Liver (tissue), 9 donors: ENCODE measurements around the gene EVA1C. TPM values are rescaled to one million over a fixed set of nuclear protein-coding genes. Genes with fewer than 3 reads are reported as not detected.
"Not testable (repeated sequence)": the region's sequence is repeated elsewhere in the genome, so short reads cannot be mapped to it uniquely, and the experiment has no call there.

Source experiments
- DNase-seq: peaks from one replicate; pipeline ENCODE4 v3.0.0-alpha.2; 2017; ENCODE audit warnings: low spot score
- H3K27ac ChIP-seq, 2 donors: one replicate each; pipeline ENCODE4 v1.7.0; 2013; ENCODE audit warnings: inconsistent platforms in 2 of 2, low read length in 2 of 2, control low read depth in 1 of 2, low read depth in 1 of 2, mild to moderate bottlenecking in 1 of 2
- H3K27me3 ChIP-seq, 4 donors: one replicate each; pipeline versions ENCODE4 v1.6.1 to v1.7.0; 2013; ENCODE audit warnings: low read length in 3 of 4, inconsistent platforms in 1 of 4, mild to moderate bottlenecking in 1 of 4, moderate library complexity in 1 of 4; ENCODE audit not compliant: control insufficient read depth in 4 of 4, insufficient read depth in 4 of 4
- H3K36me3 ChIP-seq, 4 donors: one replicate each; pipeline versions ENCODE4 v1.6.1 to v1.7.0; 2013; ENCODE audit warnings: low read length in 3 of 4, mild to moderate bottlenecking in 3 of 4, low read depth in 1 of 4, moderate library complexity in 1 of 4; ENCODE audit not compliant: control insufficient read depth in 4 of 4, insufficient read depth in 3 of 4
- H3K4me1 ChIP-seq, 4 donors: one replicate each; pipeline versions ENCODE4 v1.6.1 to v1.7.0; 2013; ENCODE audit warnings: low read length in 3 of 4, mild to moderate bottlenecking in 3 of 4, moderate library complexity in 1 of 4; ENCODE audit not compliant: control insufficient read depth in 4 of 4, insufficient read depth in 4 of 4
- H3K4me3 ChIP-seq, 3 donors: one replicate each; pipeline versions ENCODE4 v1.6.1 to v1.7.0; 2013; ENCODE audit warnings: low read length in 3 of 3, control low read depth in 1 of 3, low read depth in 1 of 3, mild to moderate bottlenecking in 1 of 3
- H3K9ac ChIP-seq, 2 donors: one replicate each; pipeline ENCODE4 v1.7.0; 2013; ENCODE audit warnings: low read length in 2 of 2, mild to moderate bottlenecking in 2 of 2, moderate library complexity in 2 of 2, control low read depth in 1 of 2, low read depth in 1 of 2
- H3K9me3 ChIP-seq, 4 donors: one replicate each; pipeline versions ENCODE4 v1.6.1 to v1.7.0; 2013; ENCODE audit warnings: low read length in 3 of 4; ENCODE audit not compliant: control insufficient read depth in 4 of 4
- CTCF ChIP-seq: fragments of 150-350 bp; IDR thresholded peaks from 2 replicates; pipeline ENCODE4 v1.5.1; 2017; ENCODE audit warnings: improper control_type of control experiment, low read depth, low read length; ENCODE audit not compliant: missing input control
- FOXA1 ChIP-seq: IDR thresholded peaks from 2 replicates; pipeline ENCODE4 v1.6.1; 2016; ENCODE audit warnings: antibody characterized with exemption
- FOXA2 ChIP-seq: IDR thresholded peaks from 2 replicates; pipeline ENCODE4 v1.6.1; 2016; ENCODE audit warnings: antibody characterized with exemption
- GABPA ChIP-seq, 2 donors: IDR thresholded peaks in 1 of 2; conservative IDR thresholded peaks in 1 of 2; 2 replicates each; pipeline ENCODE4 v1.6.1; 2016; ENCODE audit warnings: antibody characterized with exemption in 2 of 2, mild to moderate bottlenecking in 1 of 2, moderate library complexity in 1 of 2
- HNF4A ChIP-seq, 2 donors: conservative IDR thresholded peaks; 2 replicates each; pipeline ENCODE4 v1.6.1; 2016; ENCODE audit warnings: antibody characterized with exemption in 2 of 2, mild to moderate bottlenecking in 2 of 2
- HNF4G ChIP-seq: IDR thresholded peaks from 2 replicates; pipeline ENCODE4 v1.6.1; 2016; ENCODE audit warnings: antibody characterized with exemption
- JUND ChIP-seq, 2 donors: IDR thresholded peaks; 2 replicates each; pipeline ENCODE4 v1.6.1; 2016; ENCODE audit warnings: antibody characterized with exemption in 2 of 2
- NR2F2 ChIP-seq: IDR thresholded peaks from 2 replicates; pipeline ENCODE4 v1.6.1; 2016; ENCODE audit warnings: antibody characterized with exemption
- RXRA ChIP-seq, 2 donors: IDR thresholded peaks; 2 replicates each; pipeline ENCODE4 v1.6.1; 2017 to 2018; ENCODE audit warnings: antibody characterized with exemption in 2 of 2, mild to moderate bottlenecking in 1 of 2
- SP1 ChIP-seq: IDR thresholded peaks from 2 replicates; pipeline ENCODE4 v1.6.1; 2018; ENCODE audit warnings: antibody characterized with exemption, mild to moderate bottlenecking
- YY1 ChIP-seq: IDR thresholded peaks from 2 replicates; pipeline ENCODE4 v1.6.1; 2016; ENCODE audit warnings: antibody characterized with exemption, mild to moderate bottlenecking
- ZBTB33 ChIP-seq: IDR thresholded peaks from 2 replicates; pipeline ENCODE4 v1.6.1; 2016; ENCODE audit warnings: antibody characterized with exemption
- WGBS: extraction: QIAGEN DNeasy Blood & Tissue Kit; methylation state at CpG from one replicate; pipeline ENCODE4 v1.1.7; 2013; 5-methylcytosine and 5-hydroxymethylcytosine counted together
- polyA plus RNA-seq, 2 donors: library from polyadenylated mRNA; stranded (reverse) in 1 of 2; unstranded in 1 of 2; fragments of 200-250 nt in 1 of 2; fragments of >200 nt in 1 of 2; fragmentation: Nextera tagmentation in 1 of 2; extraction: Ambion mirVana in 1 of 2; gene quantifications; one replicate each; pipeline versions ENCODE4 v1.2.1 to v1.2.3, GENCODE V29; 2013 to 2015
- total RNA-seq, 2 donors: library from RNA; depleted of rRNA; stranded (reverse); fragments of >200 nt; gene quantifications; one replicate each; pipeline ENCODE4 v1.2.3, GENCODE V29; 2014
- TF ChIP-seq, protein P1 (sequence below): IDR thresholded peaks from 2 replicates; pipeline ENCODE4 v1.6.1; 2016; ENCODE audit warnings: antibody characterized with exemption, mild to moderate bottlenecking
- TF ChIP-seq, protein P2 (sequence below): IDR thresholded peaks from 2 replicates; pipeline ENCODE4 v1.6.1; 2016; ENCODE audit warnings: antibody characterized with exemption
- donor health status: healthy.
- donor health status: healthy.
- donor health status: healthy.
- donor health status: healthy.
- donor health status: healthy.

Gene EVA1C
- total and polyA plus RNA-seq, 4 donors, result 0.47 to 3.3 (median 2.4) TPM

- 97% methylated on average over 16 of the region's 16 CpGs for WGBS
- H3K9ac ChIP-seq, result no peak overlapping the region
- H3K27ac ChIP-seq, result no peak overlapping the region
- no peaks in the 10 kb centered on the region for H3K36me3 ChIP-seq
- H3K9me3 ChIP-seq, result no peaks in the 10 kb centered on the region
- no peaks in the 10 kb centered on the region for H3K4me1 ChIP-seq
- no peaks in the 10 kb centered on the region for H3K27me3 ChIP-seq
- DNase-seq, result no peak
- TF ChIP-seq FOXA2 (no peak), HNF4A (conservative IDR thresholded peaks at IDR 0.05) (no peak), FOXA1 (no peak), GABPA (IDR thresholded peaks at IDR 0.05 in 1 of 2, conservative IDR thresholded peaks at IDR 0.05 in 1 of 2) (no peak), RXRA (IDR thresholded peaks at IDR 0.05) (no peak), SP1 (no peak)
- TF ChIP-seq, protein P1, sequence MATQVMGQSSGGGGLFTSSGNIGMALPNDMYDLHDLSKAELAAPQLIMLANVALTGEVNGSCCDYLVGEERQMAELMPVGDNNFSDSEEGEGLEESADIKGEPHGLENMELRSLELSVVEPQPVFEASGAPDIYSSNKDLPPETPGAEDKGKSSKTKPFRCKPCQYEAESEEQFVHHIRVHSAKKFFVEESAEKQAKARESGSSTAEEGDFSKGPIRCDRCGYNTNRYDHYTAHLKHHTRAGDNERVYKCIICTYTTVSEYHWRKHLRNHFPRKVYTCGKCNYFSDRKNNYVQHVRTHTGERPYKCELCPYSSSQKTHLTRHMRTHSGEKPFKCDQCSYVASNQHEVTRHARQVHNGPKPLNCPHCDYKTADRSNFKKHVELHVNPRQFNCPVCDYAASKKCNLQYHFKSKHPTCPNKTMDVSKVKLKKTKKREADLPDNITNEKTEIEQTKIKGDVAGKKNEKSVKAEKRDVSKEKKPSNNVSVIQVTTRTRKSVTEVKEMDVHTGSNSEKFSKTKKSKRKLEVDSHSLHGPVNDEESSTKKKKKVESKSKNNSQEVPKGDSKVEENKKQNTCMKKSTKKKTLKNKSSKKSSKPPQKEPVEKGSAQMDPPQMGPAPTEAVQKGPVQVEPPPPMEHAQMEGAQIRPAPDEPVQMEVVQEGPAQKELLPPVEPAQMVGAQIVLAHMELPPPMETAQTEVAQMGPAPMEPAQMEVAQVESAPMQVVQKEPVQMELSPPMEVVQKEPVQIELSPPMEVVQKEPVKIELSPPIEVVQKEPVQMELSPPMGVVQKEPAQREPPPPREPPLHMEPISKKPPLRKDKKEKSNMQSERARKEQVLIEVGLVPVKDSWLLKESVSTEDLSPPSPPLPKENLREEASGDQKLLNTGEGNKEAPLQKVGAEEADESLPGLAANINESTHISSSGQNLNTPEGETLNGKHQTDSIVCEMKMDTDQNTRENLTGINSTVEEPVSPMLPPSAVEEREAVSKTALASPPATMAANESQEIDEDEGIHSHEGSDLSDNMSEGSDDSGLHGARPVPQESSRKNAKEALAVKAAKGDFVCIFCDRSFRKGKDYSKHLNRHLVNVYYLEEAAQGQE, result no peak
- TF ChIP-seq, protein P2, sequence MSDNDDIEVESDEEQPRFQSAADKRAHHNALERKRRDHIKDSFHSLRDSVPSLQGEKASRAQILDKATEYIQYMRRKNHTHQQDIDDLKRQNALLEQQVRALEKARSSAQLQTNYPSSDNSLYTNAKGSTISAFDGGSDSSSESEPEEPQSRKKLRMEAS, result no peak
- no peak overlapping the region for H3K4me3 ChIP-seq
Observed at GRCh38 chr21:32507342-32507919, 94.9 kb downstream of the EVA1C start.

- 93% methylated on average over 4 of the region's 4 CpGs for WGBS
- not testable (repeated sequence) for H3K4me3 ChIP-seq, DNase-seq, H3K36me3 ChIP-seq, H3K27ac ChIP-seq, H3K4me1 ChIP-seq, H3K27me3 ChIP-seq, H3K9ac ChIP-seq, H3K9me3 ChIP-seq
Observed at GRCh38 chr21:32508036-32508435, 95.5 kb downstream of the EVA1C start.

DNA sequence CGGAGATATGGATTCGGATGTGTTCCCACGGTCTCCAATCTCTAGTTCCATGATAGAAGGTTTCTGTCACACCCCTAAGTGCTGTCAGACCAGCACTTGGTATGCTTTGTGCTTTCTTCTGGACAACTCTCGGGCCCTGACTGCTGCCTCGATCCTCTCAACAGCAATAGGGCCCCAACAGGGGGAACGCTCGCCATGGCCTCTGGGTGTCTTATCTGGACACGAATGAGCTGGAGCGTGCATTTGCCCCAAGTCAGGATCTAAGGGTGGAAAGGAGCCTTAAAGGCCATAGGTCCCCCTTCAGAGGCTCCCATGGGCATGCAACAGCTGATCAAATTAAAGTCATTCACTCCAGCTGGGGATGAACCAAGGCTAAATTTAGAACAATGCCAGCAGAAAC, 96.1 kb downstream of the EVA1C start:
- H3K36me3 ChIP-seq, result no peaks in the 10 kb centered on the region
- H3K9me3 ChIP-seq, result no peaks in the 10 kb centered on the region
- TF ChIP-seq CTCF (no peak), RXRA (IDR thresholded peaks at IDR 0.05) (no peak), FOXA2 (no peak), HNF4G (no peak), ZBTB33 (no peak), JUND (IDR thresholded peaks at IDR 0.05) (no peak), NR2F2 (no peak), SP1 (no peak), YY1 (no peak)
- WGBS, result 93% methylated on average over 9 of the region's 9 CpGs
- H3K9ac ChIP-seq, result no peak overlapping the region
- no peak for DNase-seq
- H3K4me1 ChIP-seq, result no peaks in the 10 kb centered on the region
- no peak overlapping the region for H3K27ac ChIP-seq
- H3K4me3 ChIP-seq, result no peak overlapping the region
- H3K27me3 ChIP-seq, result no peaks in the 10 kb centered on the region

DNA sequence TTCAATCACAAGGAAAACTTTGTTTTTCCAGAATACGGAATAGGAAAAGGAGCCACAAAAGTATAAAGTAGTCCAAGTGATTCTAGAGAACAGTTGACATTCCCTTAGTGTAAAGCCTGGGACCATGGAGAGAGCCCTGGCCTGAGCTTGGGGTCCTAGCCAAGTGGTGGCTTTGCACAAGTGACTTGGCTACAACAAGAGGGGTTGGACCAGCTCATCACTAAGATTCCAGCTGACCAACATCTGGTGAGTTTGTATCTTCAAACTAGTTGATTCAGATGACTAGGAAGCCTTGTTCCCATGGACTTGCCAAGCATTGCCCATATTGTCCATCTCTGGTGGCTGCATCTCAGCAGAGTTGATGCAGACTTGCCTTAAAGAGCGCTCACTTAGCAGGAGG, 96.5 kb downstream of the EVA1C start:
- H3K4me1 ChIP-seq, H3K9ac ChIP-seq, H3K9me3 ChIP-seq, H3K36me3 ChIP-seq, H3K27me3 ChIP-seq, H3K4me3 ChIP-seq, H3K27ac ChIP-seq, DNase-seq: not testable (repeated sequence)
- 98% methylated on average over 2 of the region's 2 CpGs for WGBS
